GM12891 (cell line): ENCODE results near the gene SATB2.

Source experiments
- POLR2A ChIP-seq: IDR thresholded peaks from 2 replicates; pipeline ENCODE4 v1.6.1; 2011; ENCODE audit warnings: low read depth, low read length, control low read depth
- POLR2AphosphoS5 ChIP-seq: IDR thresholded peaks from 2 replicates; pipeline ENCODE4 v1.6.1; 2011; ENCODE audit warnings: low read depth, low read length, control low read depth
- TAF1 ChIP-seq: IDR thresholded peaks from 2 replicates; pipeline ENCODE4 v1.6.1; 2011; ENCODE audit warnings: low read depth, low read length, control low read depth

DNA sequence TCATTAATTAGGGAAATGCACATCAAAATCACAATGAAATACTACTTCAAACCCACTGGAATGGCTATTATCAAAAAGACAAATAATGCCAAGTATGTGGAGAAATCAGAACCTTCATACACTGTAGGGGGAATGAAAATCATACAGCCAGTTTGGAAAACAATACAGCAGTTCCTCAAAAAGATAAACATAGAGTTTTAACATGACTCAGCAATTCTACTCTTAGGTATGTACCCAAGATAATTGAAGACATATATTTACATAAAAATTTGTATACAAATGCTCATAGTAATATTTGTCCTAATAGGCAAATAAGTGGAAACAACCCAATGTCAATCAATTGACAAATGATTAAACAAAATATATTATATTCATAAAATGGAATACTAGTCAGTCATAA, 45.4 kb upstream of the SATB2 start:
- TF ChIP-seq POLR2A (no peak), TAF1 (no peak), POLR2AphosphoS5 (no peak)
